Epithelial cell of esophagus (primary cell): Measurements from ENCODE around the gene BRPF1.

Source experiments
- DNase-seq: peaks from one replicate; pipeline ENCODE4 v3.0.0; 2010; ENCODE audit warnings: low read depth
- H3K4me3 ChIP-seq: 2 replicates; pipeline ENCODE4 v1.5.1; 2011; ENCODE audit warnings: mild to moderate bottlenecking, low read length, control low read depth
- TF ChIP-seq, protein P1 (sequence below): IDR thresholded peaks from 2 replicates; pipeline ENCODE4 v1.5.1; 2011; ENCODE audit warnings: low read depth, mild to moderate bottlenecking, low read length, control low read depth, inconsistent platforms; ENCODE audit not compliant: insufficient read depth; ENCODE audit errors: missing control alignments

Gene BRPF1

DNA sequence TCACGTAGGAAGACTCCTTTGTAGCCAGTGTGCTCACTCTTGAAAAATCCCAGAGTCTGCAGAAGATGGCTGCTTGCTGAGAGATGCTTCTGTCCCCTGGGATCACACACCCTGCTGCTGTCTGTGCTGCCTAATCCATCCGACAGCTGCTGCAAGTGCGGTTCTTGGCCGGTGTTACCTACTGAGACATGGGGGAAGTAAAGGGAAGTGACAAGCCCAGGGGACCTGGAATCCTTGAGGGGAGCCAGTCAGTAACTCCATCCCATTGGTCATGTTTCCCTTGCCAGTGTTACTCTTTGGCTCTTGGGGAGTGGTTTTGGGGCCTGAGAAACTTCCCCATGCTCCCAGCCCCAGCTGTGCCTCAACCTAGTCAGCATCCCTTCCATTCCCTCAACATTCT lies 36.2 kb upstream of the BRPF1 start:
- TF ChIP-seq, protein P1, sequence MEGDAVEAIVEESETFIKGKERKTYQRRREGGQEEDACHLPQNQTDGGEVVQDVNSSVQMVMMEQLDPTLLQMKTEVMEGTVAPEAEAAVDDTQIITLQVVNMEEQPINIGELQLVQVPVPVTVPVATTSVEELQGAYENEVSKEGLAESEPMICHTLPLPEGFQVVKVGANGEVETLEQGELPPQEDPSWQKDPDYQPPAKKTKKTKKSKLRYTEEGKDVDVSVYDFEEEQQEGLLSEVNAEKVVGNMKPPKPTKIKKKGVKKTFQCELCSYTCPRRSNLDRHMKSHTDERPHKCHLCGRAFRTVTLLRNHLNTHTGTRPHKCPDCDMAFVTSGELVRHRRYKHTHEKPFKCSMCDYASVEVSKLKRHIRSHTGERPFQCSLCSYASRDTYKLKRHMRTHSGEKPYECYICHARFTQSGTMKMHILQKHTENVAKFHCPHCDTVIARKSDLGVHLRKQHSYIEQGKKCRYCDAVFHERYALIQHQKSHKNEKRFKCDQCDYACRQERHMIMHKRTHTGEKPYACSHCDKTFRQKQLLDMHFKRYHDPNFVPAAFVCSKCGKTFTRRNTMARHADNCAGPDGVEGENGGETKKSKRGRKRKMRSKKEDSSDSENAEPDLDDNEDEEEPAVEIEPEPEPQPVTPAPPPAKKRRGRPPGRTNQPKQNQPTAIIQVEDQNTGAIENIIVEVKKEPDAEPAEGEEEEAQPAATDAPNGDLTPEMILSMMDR, result no peak
- H3K4me3 ChIP-seq, result no peak overlapping the region
- no peak for DNase-seq

DNA sequence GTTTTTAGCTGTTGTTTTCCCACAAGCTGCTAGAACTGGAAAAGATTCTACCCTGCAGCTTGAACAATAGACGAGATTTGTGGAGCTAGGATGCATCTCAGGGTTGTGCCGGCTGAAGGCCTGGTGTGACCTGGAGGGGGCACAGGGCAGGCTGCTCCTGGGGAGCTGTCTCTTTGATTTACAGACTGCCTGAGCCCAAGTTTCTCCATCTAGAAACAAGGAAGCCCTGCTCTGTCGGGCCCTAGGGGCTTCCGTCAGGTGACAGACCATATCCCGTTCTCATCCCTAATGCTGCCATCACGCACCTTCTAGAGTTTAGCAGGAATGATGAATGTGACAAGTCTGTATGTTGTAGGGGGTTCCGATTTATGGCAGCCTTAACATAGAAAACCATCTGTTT lies 35.8 kb upstream of the BRPF1 start:
- no peak for DNase-seq
- no peak overlapping the region for H3K4me3 ChIP-seq
- TF ChIP-seq, protein P1, result no peak

DNA sequence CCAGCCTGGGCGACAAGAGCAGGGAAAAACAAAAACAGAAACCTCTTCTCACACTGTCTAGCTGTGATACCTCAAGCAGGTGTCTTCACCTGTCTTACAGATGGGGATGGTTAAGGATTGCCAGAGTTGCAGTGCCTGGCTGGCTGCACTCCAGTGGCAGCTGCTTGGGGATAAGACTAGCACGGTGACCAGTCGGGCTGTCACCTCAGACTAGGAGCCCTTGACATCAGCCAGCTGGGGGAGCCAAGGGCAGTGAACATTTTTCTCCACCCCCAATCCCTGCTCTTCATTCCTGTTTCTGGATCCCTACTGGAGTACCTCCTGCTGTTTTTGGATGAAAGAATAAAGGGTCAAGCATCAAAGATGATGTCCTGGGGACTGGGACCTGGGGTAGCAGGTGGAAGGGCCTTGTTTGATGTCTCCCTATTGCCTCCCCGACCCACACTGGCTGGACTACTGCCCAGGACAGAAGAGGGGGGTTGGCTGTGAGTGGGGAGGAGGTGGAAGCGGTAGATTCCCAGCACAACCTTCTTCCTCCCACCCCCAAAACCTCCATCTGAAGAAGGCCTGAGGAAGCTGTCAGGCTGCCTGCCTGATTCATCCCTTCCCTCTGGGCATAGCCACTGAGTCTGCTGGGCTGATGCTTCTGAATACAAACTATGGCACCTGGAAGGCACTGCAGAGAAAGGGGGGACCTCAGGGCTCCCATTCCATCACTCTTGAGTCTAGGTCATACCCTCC lies 34.9 kb upstream of the BRPF1 start:
- TF ChIP-seq, protein P1, result no peak
- DNase-seq, result no peak
- H3K4me3 ChIP-seq, result no peak overlapping the region

DNA sequence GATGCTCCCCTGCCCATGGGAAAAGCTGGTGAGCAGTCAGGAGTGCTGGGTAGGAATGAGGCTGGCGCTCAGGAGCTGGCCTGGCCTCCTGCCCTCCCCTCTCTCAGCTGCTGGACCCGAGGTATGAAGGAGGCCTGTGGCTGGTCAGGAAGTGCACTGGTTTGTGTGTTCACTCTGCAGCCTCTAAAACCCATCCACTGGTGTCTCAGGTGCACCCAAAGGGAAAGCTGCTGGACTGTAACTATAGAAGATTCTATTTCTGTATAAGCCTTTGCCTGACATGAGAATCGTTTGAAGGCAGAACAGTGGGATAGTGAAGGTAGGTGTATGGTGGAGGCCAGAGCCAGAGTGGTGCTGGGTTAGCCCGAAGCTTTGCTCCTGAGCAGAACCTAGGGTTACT lies 33.6 kb upstream of the BRPF1 start:
- no peak overlapping the region for H3K4me3 ChIP-seq
- no peak for DNase-seq
- TF ChIP-seq, protein P1, result no peak

DNA sequence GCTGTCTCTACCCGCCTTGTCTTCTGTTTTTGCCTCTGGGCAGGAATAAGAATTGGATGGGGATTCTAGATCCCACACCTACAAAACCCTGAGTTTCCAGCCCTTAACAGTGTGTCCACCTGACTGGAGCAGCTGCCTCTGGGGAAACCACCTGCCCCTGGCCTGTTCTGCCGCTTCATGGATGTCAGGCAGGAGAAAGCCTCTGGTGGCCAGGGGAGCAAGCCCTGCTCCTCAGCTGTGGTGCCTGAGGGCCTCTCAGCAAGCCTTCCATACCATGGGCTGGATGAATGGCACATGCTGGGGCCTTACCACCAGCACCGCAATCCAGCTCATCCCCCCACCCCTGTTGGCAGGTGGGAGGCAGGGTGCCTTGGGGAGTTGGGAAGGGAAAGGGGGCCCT lies 33.2 kb upstream of the BRPF1 start:
- no peak for DNase-seq
- TF ChIP-seq, protein P1, result no peak
- no peak overlapping the region for H3K4me3 ChIP-seq

DNA sequence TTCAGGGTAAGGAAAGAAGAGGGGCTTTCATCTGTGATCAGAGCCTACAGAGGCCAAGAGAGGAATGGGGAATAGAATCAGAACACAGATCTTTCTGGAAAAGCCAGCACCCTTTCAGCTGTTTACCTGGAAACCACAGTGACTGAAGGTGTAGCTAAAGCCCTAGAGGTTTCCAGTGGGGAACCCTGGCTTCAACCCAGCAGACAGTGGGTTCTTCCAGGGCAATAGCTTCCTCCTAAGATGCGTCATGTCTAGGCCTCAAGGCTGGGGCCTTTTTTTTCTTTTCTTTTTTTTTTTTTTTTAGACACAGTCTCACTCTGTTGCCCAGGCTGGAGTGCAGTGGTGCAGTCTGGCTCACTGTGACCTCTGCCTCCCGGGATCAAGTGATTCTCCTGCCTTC lies 31.0 kb upstream of the BRPF1 start:
- DNase-seq, result peak; percentile 59
- no peak overlapping the region for H3K4me3 ChIP-seq
- TF ChIP-seq, protein P1, result no peak

DNA sequence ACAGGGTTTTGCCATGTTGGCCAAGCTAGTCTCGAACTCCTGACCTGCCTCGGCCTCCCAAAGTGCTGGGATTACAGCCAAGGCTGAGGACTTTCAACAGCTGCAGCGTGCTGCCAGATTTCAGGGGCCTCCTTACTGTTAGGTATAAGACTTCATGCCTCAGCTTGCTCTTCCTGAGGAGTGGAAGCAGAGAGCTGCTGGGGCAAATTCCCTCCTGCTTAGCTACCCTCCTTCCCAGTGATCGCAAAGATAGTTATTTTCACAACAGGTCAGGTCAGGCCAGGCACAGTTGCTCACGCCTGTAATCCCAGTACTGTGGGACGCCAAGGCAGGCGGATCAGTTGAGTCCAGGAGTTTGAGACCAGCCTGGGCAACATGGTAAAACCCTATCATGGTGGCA lies 30.5 kb upstream of the BRPF1 start:
- DNase-seq, result peak; percentile 80
- TF ChIP-seq, protein P1, result no peak
- no peak overlapping the region for H3K4me3 ChIP-seq
